NCI-H2196 treated with DMSO at 0.1 percent for 48 hours (cell line): ENCODE results near the gene BIRC7.

ENCODE experiments used
- DNase-seq: peaks from one replicate; lab custom pipeline; 2025; ENCODE audit not compliant: unreplicated experiment; lab: John Stamatoyannopoulos, UW

Gene BIRC7

DNA sequence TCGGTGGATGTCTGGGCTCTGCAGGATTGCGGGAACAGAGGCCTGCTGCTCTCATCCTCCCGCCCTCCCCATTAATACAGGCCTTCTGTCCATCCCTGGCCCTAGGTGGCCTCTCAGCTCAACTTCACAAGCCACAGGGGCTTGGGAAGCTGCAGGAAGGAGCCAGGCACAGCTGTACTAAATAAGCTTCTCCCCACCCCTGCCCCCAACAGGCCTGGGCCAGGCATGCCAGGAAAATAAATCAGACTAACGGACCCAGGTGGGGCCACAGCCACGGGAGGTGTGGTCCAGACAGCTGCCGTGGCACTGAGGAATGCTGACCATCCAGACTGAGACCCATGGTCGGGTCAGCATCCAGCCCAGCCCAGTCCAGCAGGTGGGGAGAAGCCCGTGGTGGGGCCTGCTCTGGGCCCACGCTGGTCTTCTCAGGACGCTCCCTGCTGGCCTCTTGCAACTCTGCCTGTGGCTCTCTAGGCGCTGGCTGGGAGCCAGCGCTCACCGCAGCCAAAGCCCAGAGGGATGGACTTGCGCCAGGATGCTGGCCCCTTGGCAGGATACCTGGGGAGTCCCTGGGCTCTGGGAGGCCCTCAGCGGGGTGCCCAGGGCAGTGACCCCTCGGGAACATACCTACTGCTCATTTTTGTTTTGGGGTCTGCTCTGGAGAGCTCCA, 11.2 kb upstream of the BIRC7 start:
- peak; percentile 65 for DNase-seq

DNA sequence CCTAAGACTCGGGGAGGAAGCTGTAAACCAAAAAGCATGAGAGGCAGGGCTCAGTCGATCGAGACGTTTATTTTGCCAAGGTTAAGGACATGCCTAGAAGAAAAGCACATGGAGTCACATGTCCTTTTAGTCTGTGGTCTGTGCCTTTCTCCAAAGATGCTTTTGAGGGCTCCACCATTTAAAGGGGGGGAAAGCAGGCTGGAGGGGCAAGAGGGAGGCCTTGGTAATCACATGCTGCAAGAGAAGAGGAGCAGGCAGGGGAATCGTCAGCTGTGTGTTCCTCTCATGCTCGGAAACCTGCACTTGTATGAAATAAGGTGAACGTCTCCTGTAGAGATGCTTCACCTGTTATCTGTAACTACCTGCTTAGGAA, 10.6 kb upstream of the BIRC7 start:
- DNase-seq, result peak; percentile 64

DNA sequence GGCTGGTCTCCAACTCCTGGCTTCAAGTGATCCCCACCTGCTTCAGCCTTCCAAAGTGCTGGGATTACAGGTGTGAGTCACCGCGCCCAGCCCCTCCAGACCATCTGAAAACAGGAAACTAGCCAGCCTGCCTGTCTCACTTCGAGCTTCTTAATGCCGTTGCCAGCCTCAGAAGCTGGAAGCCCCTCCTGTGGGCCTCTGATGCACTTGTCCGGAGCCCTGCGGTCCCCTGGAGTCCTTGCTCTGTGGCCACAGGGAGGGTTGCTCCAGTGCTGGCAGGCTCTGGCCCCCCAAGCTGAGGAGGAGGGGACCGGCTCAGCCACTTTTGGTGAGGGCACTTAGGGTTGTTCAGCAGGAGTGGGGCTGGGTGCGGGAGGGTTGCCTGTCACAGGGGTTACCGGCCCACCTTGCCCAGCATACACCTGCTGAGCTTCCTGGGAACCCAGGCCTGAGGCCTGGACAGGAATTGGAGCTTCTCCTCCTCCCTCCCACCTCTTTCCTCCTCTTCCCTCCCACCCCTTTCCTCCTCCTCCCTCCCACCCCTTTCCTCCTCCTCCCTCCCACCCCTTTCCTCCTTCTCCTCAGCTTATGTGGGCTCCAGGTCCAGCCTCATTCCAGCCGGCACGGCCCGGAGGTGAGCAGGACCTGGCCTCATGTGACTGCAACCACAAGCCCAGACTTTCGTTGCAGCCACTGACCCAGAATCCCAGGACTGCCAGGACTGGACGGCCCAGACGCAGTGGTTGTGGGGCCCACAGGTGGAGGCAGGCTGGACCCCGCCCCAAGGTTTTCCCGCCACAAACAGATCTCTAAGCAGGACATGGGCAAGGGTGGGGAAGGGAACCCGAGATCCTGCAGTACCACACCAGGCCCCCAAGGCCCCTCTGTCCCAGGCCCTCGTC, 9.4 kb upstream of the BIRC7 start:
- DNase-seq, result no peak

- DNase-seq, result no peak
These were observed 8.4 kb upstream of the BIRC7 start for GRCh38 chr20:63227260-63227659.

GRCh38 chr20:63228806-63229205, 6.9 kb upstream of the BIRC7 start:
- no peak for DNase-seq

DNA sequence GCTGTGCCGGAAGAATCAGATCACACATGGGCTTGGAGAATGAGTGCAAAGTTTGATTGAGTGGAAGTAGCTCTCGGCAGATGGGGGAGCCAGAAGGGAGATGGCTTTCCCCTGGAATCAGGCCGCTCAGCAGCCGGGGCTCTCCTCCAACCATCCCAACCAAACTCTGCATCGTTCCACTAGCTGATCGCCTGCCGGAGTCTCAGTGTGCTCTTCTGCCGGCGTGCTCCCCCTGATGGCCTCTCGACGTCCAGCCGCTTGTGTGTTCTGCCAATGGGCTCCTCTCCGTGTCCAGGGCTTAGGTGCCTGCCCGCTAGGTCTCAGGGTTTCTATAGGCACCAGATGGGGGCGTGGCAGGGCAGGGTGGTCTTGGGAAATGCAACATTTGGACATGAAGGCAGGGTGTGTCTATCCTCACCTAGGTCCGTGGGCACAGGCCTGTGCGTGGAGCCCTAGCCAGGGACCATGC, 4.9 kb upstream of the BIRC7 start:
- DNase-seq, result no peak

DNA sequence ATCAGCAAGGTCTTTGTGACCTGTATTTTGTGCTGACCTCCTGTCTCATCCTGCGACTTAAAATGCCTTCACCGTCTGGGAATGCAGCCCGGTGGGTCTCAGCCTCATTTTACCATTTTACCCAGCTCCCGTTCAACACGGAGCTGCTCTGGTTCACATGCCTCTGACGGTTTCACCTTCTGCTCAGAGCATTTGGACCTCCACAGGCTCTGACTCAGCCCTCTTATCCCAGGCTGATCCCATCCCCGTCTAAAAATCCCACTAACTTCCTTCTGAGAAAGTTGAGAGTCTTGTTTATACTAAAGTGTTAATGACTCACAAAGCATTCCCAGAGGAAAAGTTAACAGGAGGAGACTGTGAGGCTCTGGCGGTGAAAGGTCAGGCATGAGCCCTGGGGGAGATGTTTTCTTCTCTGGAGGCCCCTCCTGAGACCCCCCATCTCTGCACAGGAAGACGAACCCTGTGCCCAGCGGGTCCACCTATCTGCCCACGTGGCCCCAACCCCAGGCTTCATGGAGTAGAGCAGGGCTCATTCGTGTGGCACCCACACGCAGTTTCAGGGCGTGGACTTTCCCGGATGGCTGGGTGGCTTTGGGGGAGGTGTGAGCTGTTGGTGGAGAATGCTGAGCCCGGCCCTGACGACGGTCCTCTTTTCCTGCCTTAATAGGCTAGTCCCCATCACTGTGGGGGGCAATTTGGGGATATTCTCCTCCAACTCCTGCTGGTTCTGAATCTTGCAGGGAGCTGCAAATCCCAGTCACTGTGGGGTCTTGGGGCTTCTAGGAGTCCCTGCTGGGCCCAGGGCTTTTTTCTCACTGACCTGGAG, 3.3 kb upstream of the BIRC7 start:
- no peak for DNase-seq

DNA sequence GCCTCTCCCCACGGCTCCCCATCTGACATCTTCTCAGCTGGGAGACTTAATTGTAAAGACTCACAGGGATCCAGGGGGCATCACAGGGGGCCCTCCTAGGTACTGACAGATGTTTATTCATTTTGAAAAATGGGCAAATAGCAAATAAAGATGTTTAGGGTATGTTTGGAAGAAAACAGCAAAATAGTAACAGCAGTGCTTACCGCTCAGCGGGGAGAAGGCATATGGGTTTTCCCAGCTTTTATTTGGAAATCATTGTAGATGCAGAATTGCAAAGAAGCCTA, 2.7 kb upstream of the BIRC7 start:
- no peak for DNase-seq

DNA sequence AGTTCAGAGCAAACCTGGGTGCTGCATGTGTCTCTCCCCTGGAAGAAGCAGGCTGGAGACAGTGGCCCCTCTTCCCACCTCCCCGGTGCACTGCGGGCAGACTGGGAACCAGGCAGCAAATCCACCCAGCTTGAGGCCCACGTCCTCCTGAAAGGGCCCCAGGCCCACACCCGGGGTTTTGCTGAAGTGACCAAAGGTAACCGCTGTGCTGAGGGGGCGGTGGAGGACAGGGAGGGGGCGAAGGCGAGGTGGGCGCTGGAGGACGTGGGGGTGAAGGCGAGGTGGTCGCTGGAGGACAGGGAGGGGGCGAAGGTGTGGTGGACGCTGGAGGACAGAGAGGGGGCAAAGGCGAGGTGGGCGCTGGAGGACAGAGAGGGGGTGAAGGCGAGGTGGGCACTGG, 1.8 kb upstream of the BIRC7 start:
- no peak for DNase-seq

GRCh38 chr20:63234693-63235398, 859 bp upstream of the BIRC7 start:
- no peak for DNase-seq

- no peak for DNase-seq
These were observed 572 bp downstream of the BIRC7 start for GRCh38 chr20:63236116-63236837.

- DNase-seq, result no peak
These were observed 2.3 kb downstream of the BIRC7 start for GRCh38 chr20:63238031-63238430.

- no peak for DNase-seq
These were observed 2.9 kb downstream of the BIRC7 start for GRCh38 chr20:63238514-63239125.

DNA sequence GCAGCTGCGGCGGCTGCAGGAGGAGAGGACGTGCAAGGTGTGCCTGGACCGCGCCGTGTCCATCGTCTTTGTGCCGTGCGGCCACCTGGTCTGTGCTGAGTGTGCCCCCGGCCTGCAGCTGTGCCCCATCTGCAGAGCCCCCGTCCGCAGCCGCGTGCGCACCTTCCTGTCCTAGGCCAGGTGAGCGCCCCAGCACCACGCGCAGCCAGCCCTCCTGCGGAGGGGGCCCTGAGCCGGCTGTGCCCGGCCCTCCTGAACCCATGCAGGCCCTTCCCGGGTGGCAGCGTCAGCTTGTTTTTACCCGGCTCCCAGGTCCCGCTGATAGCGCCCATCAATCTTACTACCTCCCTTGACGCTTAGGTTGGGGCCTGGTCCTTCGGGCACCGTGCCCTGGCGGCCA, 3.7 kb downstream of the BIRC7 start:
- DNase-seq, result no peak

DNA sequence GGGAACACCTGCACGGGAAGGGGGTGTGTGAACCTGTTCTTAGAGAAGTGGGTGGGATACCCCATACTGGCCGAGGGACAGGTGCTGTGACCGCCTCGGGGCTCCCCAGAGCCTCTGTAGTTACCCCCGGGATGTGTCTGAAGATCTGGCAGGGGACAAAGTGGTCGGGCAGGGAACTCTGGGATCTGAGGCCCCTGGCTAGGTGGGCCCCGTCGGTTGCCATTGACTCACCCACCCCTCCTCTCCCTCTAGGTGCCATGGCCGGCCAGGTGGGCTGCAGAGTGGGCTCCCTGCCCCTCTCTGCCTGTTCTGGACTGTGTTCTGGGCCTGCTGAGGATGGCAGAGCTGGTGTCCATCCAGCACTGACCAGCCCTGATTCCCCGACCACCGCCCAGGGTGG, 4.3 kb downstream of the BIRC7 start:
- no peak for DNase-seq

- peak; percentile 43 for DNase-seq
These were observed 5.6 kb downstream of the BIRC7 start for GRCh38 chr20:63241272-63241671.

DNA sequence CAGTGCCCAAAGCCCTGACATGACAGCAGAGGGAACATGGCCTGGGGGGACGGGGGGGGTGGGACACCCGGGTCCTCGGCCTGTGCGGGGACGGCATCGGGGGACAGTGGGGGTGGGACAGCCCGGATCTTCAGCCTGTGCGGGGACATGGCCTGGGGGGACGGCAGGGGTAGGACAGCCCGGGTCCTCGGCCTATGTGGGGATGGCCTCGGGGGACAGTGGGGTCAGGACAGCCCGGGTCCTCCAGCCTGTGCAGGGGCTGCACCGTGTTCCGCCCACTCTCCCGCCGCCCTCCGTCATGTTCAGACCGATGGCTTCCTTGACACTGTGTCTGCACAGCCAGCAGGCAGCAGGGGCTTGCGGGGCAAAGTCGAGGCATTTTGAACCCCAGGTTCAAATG, 7.0 kb downstream of the BIRC7 start:
- no peak for DNase-seq

- no peak for DNase-seq
These were observed 8.0 kb downstream of the BIRC7 start for GRCh38 chr20:63243604-63244247.

- no peak for DNase-seq
These were observed 8.8 kb downstream of the BIRC7 start for GRCh38 chr20:63244468-63244867.
